ENCODE data around the gene ELAVL2. TPM values are rescaled to one million over a fixed set of nuclear protein-coding genes. Genes with fewer than 3 reads are reported as not detected.

ELAVL2 gene
- polyA plus RNA-seq, 1 donor from 2014 or later: not detected

GRCh38 chr9:23651051-23651450 lies 175.0 kb downstream of the ELAVL2 start:
- H3K27ac Mint-ChIP-seq: no peak overlapping the region
- no peaks in the 10 kb centered on the region for H3K27me3 Mint-ChIP-seq
- H3K4me3 Mint-ChIP-seq: no peak overlapping the region
- no peaks in the 10 kb centered on the region for H3K36me3 Mint-ChIP-seq
- H3K9me3 Mint-ChIP-seq: peaks cover 5 to 7% (median 7%) of the 10 kb centered on the region in 3 donors
- no peaks in the 10 kb centered on the region for H3K4me1 Mint-ChIP-seq

- no peaks in the 10 kb centered on the region for H3K27me3 Mint-ChIP-seq
- H3K36me3 Mint-ChIP-seq: no peaks in the 10 kb centered on the region
- H3K4me3 Mint-ChIP-seq: no peak overlapping the region
- peaks cover 5 to 7% (median 7%) of the 10 kb centered on the region in 3 donors for H3K9me3 Mint-ChIP-seq
- no peak overlapping the region for H3K27ac Mint-ChIP-seq
- H3K4me1 Mint-ChIP-seq: no peaks in the 10 kb centered on the region
Observed at GRCh38 chr9:23648651-23649050, 177.4 kb downstream of the ELAVL2 start.

GRCh38 chr9:23644896-23645295 lies 181.1 kb downstream of the ELAVL2 start:
- Mint-ChIP-seq H3K27me3 (no peaks in the 10 kb centered on the region), H3K4me3 (no peak overlapping the region), H3K27ac (no peak overlapping the region), H3K4me1 (no peaks in the 10 kb centered on the region), H3K36me3 (no peaks in the 10 kb centered on the region), H3K9me3 (peaks cover 7 to 10% (median 9%) of the 10 kb centered on the region in 3 donors)

GRCh38 chr9:23644326-23644725 lies 181.7 kb downstream of the ELAVL2 start:
- Mint-ChIP-seq H3K27me3 (no peaks in the 10 kb centered on the region), H3K27ac (no peak overlapping the region), H3K4me1 (no peaks in the 10 kb centered on the region), H3K4me3 (no peak overlapping the region), H3K36me3 (no peaks in the 10 kb centered on the region), H3K9me3 (peaks cover 7 to 10% (median 9%) of the 10 kb centered on the region in 3 donors)

GRCh38 chr9:23643656-23644258 lies 182.3 kb downstream of the ELAVL2 start:
- Mint-ChIP-seq H3K27me3 (no peaks in the 10 kb centered on the region), H3K9me3 (peaks cover 5 to 10% (median 9%) of the 10 kb centered on the region in 3 donors), H3K4me3 (no peak overlapping the region), H3K36me3 (no peaks in the 10 kb centered on the region), H3K27ac (no peak overlapping the region), H3K4me1 (no peaks in the 10 kb centered on the region)
